ENCODE results near the gene FOXP1. TPM values are rescaled to one million over a fixed set of nuclear protein-coding genes. Genes with fewer than 3 reads are reported as not detected.
A peak's percentile ranks its signal among the peaks of the same experiment; 100 is the strongest.

FOXP1 gene
- total RNA-seq, 2 experiments from 2014 or later: 493 to 508 TPM

GRCh38 chr3:71136276-71136675, 447.3 kb downstream of the FOXP1 start:
- ChIA-PET CTCF (interaction anchor here (1.7 kb wide), 1 partner anchor 26 kb away, joined by 3 read pairs; no protein-coding TSS in a partner anchor), POLR2A (interaction anchor here (1.3 kb wide), 1 partner anchor 9 kb away, joined by 3 read pairs; no protein-coding TSS in a partner anchor)
- H3K4me3 ChIP-seq (ENCODE audit: low read length): no peak overlapping the region
- H3K27me3 ChIP-seq (ENCODE audit: control insufficient read depth in 1 of 2, insufficient read depth in 2 of 2, low read length in 2 of 2): no peaks in the 10 kb centered on the region
- H3K27me3 Mint-ChIP-seq: no peaks in the 10 kb centered on the region
- no peaks in the 10 kb centered on the region for H3K9me3 ChIP-seq (ENCODE audit: control insufficient read depth in 1 of 2, insufficient read depth in 1 of 2, low read length in 2 of 2)
- DNase-seq (no peak), ATAC-seq (ENCODE audit: poor library complexity) (no peak)
- H3K27ac ChIP-seq (ENCODE audit: low read depth in 1 of 2, low read length in 2 of 2): no peak overlapping the region
- H3K4me1 Mint-ChIP-seq (ENCODE audit: low read depth): peaks cover 92% of the 10 kb centered on the region
- H3K9me3 Mint-ChIP-seq: peaks cover under 1% of the 10 kb centered on the region
- peaks cover 36% of the 10 kb centered on the region for H3K36me3 Mint-ChIP-seq (ENCODE audit: low read depth)
- intact Hi-C loops (cut with DNase I, micrococcal nuclease): no loop called here
- H3K27ac Mint-ChIP-seq: peak overlapping the region; percentile 98
- peaks cover 38% of the 10 kb centered on the region for H3K4me1 ChIP-seq (ENCODE audit: insufficient read depth, low read length)
- peak overlapping the region; percentile 18 for H3K4me3 Mint-ChIP-seq
- no peak for TF ChIP-seq CTCF (IDR thresholded peaks at IDR 0.05)
- H3K36me3 ChIP-seq (ENCODE audit: insufficient read depth, low read length): no peaks in the 10 kb centered on the region

GRCh38 chr3:71135373-71136088, 448.0 kb downstream of the FOXP1 start:
- CTCF ChIA-PET: interaction anchor here (1.1 to 1.7 kb wide), 2 partner anchors 25 to 169 kb away, joined by 3 read pairs; no protein-coding TSS in a partner anchor
- ATAC-seq (ENCODE audit: poor library complexity): no peak
- Histone ChIP-seq H3K4me3 (ENCODE audit: low read length) (no peak overlapping the region), H3K4me1 (ENCODE audit: insufficient read depth, low read length) (peaks cover 45% of the 10 kb centered on the region), H3K36me3 (ENCODE audit: insufficient read depth, low read length) (no peaks in the 10 kb centered on the region), H3K27ac (ENCODE audit: low read depth in 1 of 2, low read length in 2 of 2) (no peak overlapping the region), H3K9me3 (ENCODE audit: control insufficient read depth in 1 of 2, insufficient read depth in 1 of 2, low read length in 2 of 2) (no peaks in the 10 kb centered on the region), H3K27me3 (ENCODE audit: control insufficient read depth in 1 of 2, insufficient read depth in 2 of 2, low read length in 2 of 2) (no peaks in the 10 kb centered on the region)
- intact Hi-C loops (cut with DNase I, micrococcal nuclease): no loop called here
- peaks cover 32% of the 10 kb centered on the region for H3K36me3 Mint-ChIP-seq (ENCODE audit: low read depth)
- no peak for TF ChIP-seq CTCF (IDR thresholded peaks at IDR 0.05)
- no peak overlapping the region for H3K4me3 Mint-ChIP-seq
- H3K4me1 Mint-ChIP-seq (ENCODE audit: low read depth): peaks cover 95% of the 10 kb centered on the region
- H3K27ac Mint-ChIP-seq: peak overlapping the region; percentile 98
- no peaks in the 10 kb centered on the region for H3K9me3 Mint-ChIP-seq
- no peak for DNase-seq
- no peaks in the 10 kb centered on the region for H3K27me3 Mint-ChIP-seq
- POLR2A ChIA-PET: interaction anchor here (1.3 kb wide), 1 partner anchor 9 kb away, joined by 3 read pairs; no protein-coding TSS in a partner anchor

- no peaks in the 10 kb centered on the region for H3K27me3 ChIP-seq (ENCODE audit: control insufficient read depth in 1 of 2, insufficient read depth in 2 of 2, low read length in 2 of 2)
- peak in 1 of 14 experiments; percentile 8 for DNase-seq
- H3K27ac Mint-ChIP-seq: peak overlapping the region; percentile 98
- POLR2A ChIA-PET: interaction anchor here (1.2 kb wide), 1 partner anchor 71 kb away, joined by 3 read pairs; no protein-coding TSS in a partner anchor
- no peaks in the 10 kb centered on the region for H3K9me3 ChIP-seq (ENCODE audit: control insufficient read depth in 1 of 2, insufficient read depth in 1 of 2, low read length in 2 of 2)
- H3K4me3 ChIP-seq (ENCODE audit: low read length): no peak overlapping the region
- H3K27ac ChIP-seq (ENCODE audit: low read depth in 1 of 2, low read length in 2 of 2): peak overlapping the region in 1 of 2 donors; percentile 37
- no peaks in the 10 kb centered on the region for H3K27me3 Mint-ChIP-seq
- CTCF ChIA-PET: interaction anchor here (1.1 kb wide), 1 partner anchor 168 kb away, joined by 3 read pairs; no protein-coding TSS in a partner anchor
- no peak for TF ChIP-seq CTCF (IDR thresholded peaks at IDR 0.05)
- H3K4me1 ChIP-seq (ENCODE audit: insufficient read depth, low read length): peaks cover 45% of the 10 kb centered on the region
- ATAC-seq (ENCODE audit: poor library complexity): no peak
- intact Hi-C loops (cut with DNase I, micrococcal nuclease): loop anchor here in 1 of 2 experiments (5.0 kb wide), 3 partner anchors 38 to 448 kb away; partner anchors contain the start of gene FOXP1
- no peaks in the 10 kb centered on the region for H3K36me3 ChIP-seq (ENCODE audit: insufficient read depth, low read length)
- peaks cover 95% of the 10 kb centered on the region for H3K4me1 Mint-ChIP-seq (ENCODE audit: low read depth)
- no peaks in the 10 kb centered on the region for H3K9me3 Mint-ChIP-seq
- H3K36me3 Mint-ChIP-seq (ENCODE audit: low read depth): peaks cover 35% of the 10 kb centered on the region
- peak overlapping the region; percentile 26 for H3K4me3 Mint-ChIP-seq
Observed at GRCh38 chr3:71134521-71134920, 449.0 kb downstream of the FOXP1 start.
